ENCODE data around the gene SCN4B. TPM values are rescaled to one million over a fixed set of nuclear protein-coding genes. Genes with fewer than 3 reads are reported as not detected.

The SCN4B gene
- total RNA-seq, 1 experiment from 2014 or later = 1.6 TPM

GRCh38 chr11:118163494-118163893 is 10.9 kb upstream of the SCN4B start:
- no peak overlapping the region for H3T11ph ChIP-seq (ENCODE audit: low read length)
- no peak for TF ChIP-seq CTCF (conservative IDR thresholded peaks at IDR 0.05)
- no peak overlapping the region for H3K27ac ChIP-seq (ENCODE audit: insufficient read length, low read depth, low read length)
- no peak overlapping the region for H2AK5ac ChIP-seq (ENCODE audit: insufficient read length, low read length)
- peaks cover 91% of the 10 kb centered on the region for H3K27me3 Mint-ChIP-seq (ENCODE audit: low read depth)
- no peak overlapping the region for H3K18ac ChIP-seq (ENCODE audit: insufficient read length, low read depth, low read length)
- H2BK15ac ChIP-seq (ENCODE audit: low read depth, low read length) = no peak overlapping the region
- no peaks in the 10 kb centered on the region for H3K36me3 Mint-ChIP-seq (ENCODE audit: insufficient read depth in 1 of 3, low read depth in 3 of 3)
- H3K14ac ChIP-seq (ENCODE audit: insufficient read depth, low read length) = no peak overlapping the region
- H3K9me3 ChIP-seq (ENCODE audit: control insufficient read depth, low read depth, low read length) = no peaks in the 10 kb centered on the region
- H3K9ac ChIP-seq (ENCODE audit: extremely low read depth, insufficient read length, low read length) = no peak overlapping the region
- H3K27me3 ChIP-seq (ENCODE audit: insufficient read depth, low read length) = peaks cover 8% of the 10 kb centered on the region; the same call in 1 of the 2 replicates
- H3K4ac ChIP-seq (ENCODE audit: low read depth, low read length) = no peak overlapping the region
- no peaks in the 10 kb centered on the region for H4K20me1 ChIP-seq (ENCODE audit: control insufficient read depth, insufficient read depth, insufficient read length)
- H3K23me2 ChIP-seq (ENCODE audit: insufficient read length, low read depth, low read length, poor library complexity, severe bottlenecking) = no peaks in the 10 kb centered on the region
- no peaks in the 10 kb centered on the region for H3K9me3 Mint-ChIP-seq
- H3K4me3 Mint-ChIP-seq = no peak overlapping the region
- no peak for DNase-seq
- WGBS (ENCODE audit: extremely low coverage, insufficient read length, low lambda C conversion rate) = no CpG with 5 or more reads among the region's 5 CpGs
- H2AFZ ChIP-seq (ENCODE audit: low read length) = no peak overlapping the region
- H3K4me1 Mint-ChIP-seq = peaks cover 7 to 13% of the 10 kb centered on the region in 2 experiments
- H2BK20ac ChIP-seq (ENCODE audit: low read depth, low read length, poor library complexity, severe bottlenecking) = no peak overlapping the region
- H2BK120ac ChIP-seq (ENCODE audit: low read depth, low read length, poor library complexity, severe bottlenecking) = no peak overlapping the region
- no peaks in the 10 kb centered on the region for H3K79me2 ChIP-seq (ENCODE audit: insufficient read depth, low read length)
- H3K56ac ChIP-seq (ENCODE audit: insufficient read length, low read depth, low read length) = no peak overlapping the region
- no peak overlapping the region for H2BK12ac ChIP-seq (ENCODE audit: insufficient read length, low read depth, low read length)
- H3K23ac ChIP-seq (ENCODE audit: insufficient read length, low read depth, low read length) = no peak overlapping the region
- no peaks in the 10 kb centered on the region for H3K79me1 ChIP-seq (ENCODE audit: insufficient read depth, low read depth, low read length, poor library complexity, severe bottlenecking)
- no peak overlapping the region for H3K27ac Mint-ChIP-seq
- 0 out of 2 replicates have a peak, but pooled peaks cover 3% of the 10 kb centered on the region for H3K4me1 ChIP-seq (ENCODE audit: insufficient read depth, low read length)
- H4K5ac ChIP-seq (ENCODE audit: insufficient read length, low read depth, low read length) = no peak overlapping the region
- H4K91ac ChIP-seq (ENCODE audit: insufficient read length, low read depth, low read length) = no peak overlapping the region
- no peak overlapping the region for H2BK5ac ChIP-seq (ENCODE audit: insufficient read length, low read length)
- H3K4me2 ChIP-seq (ENCODE audit: insufficient read depth, insufficient read length, low read length) = no peak overlapping the region
- no peak overlapping the region for H4K8ac ChIP-seq (replicated peaks; ENCODE audit: insufficient read length, low read depth, low read length)
